RWPE1 (cell line): ENCODE data around the gene UBL7.
A peak's percentile ranks its signal among the peaks of the same experiment; 100 is the strongest.

Experiments used
- CTCF ChIA-PET: fragments of 350-600 bp; sonication (Branson Sonifier 250); formaldehyde crosslinking; extraction: SDS; loops from one replicate; lab custom pipeline; 2021; lab: Yijun Ruan, JAX
- POLR2A ChIA-PET: fragments of 400-600 bp; formaldehyde crosslinking; extraction: SDS; loops from one replicate; lab custom pipeline; 2020; ENCODE audit warnings: antibody characterized with exemption; ENCODE audit not compliant: low non-redundant PET; lab: Yijun Ruan, JAX
- DNase-seq: peaks from one replicate; pipeline ENCODE4 v3.0.0; 2012; ENCODE audit warnings: low spot score
- H3K27ac ChIP-seq: fragments of 450-650 bp; 2 replicates; pipeline ENCODE4 v1.5.1; 2017
- CTCF ChIP-seq: fragments of 450-650 bp; conservative IDR thresholded peaks from 2 replicates; pipeline ENCODE4 v1.5.1; 2017; ENCODE audit warnings: low read depth, mild to moderate bottlenecking

The UBL7 gene

GRCh38 chr15:74500401-74500800 lies 39.4 kb upstream of the UBL7 start:
- no peak for TF ChIP-seq CTCF
- ChIA-PET CTCF (no interaction called here), POLR2A (interaction anchor here (0.7 kb wide), 1 partner anchor 181 kb away, joined by 3 read pairs; no protein-coding TSS in a partner anchor)
- DNase-seq: no peak
- H3K27ac ChIP-seq: no peak overlapping the region

- CTCF ChIA-PET: no interaction called here
- no peak for DNase-seq
- POLR2A ChIA-PET: no interaction called here
Measured at GRCh38 chr15:74499366-74499765, 38.4 kb upstream of the UBL7 start.

GRCh38 chr15:74497584-74497983 lies 36.6 kb upstream of the UBL7 start:
- H3K27ac ChIP-seq: peak overlapping the region; percentile 49
- CTCF ChIA-PET: interaction anchor here (1.1 kb wide), 1 partner anchor 36 kb away, joined by 4 read pairs; the partner anchor contains the start of gene UBL7
- POLR2A ChIA-PET: interaction anchor here (0.7 kb wide), 1 partner anchor 34 kb away, joined by 3 read pairs; no protein-coding TSS in a partner anchor
- peak; percentile 90 for DNase-seq
- TF ChIP-seq CTCF: no peak

More at GRCh38 chr15:74499366-74499765, 38.4 kb upstream of the UBL7 start:
- TF ChIP-seq CTCF: no peak
- H3K27ac ChIP-seq: no peak overlapping the region

- CTCF ChIA-PET: interaction anchor here (0.6 to 1.1 kb wide), 2 partner anchors 36 to 122 kb away, joined by 4 read pairs; partner anchors contain the start of gene UBL7
- H3K27ac ChIP-seq: no peak overlapping the region
- DNase-seq: no peak
Measured at GRCh38 chr15:74496648-74497047, 35.7 kb upstream of the UBL7 start.

GRCh38 chr15:74490339-74490689 lies 29.4 kb upstream of the UBL7 start:
- no peak overlapping the region for H3K27ac ChIP-seq
- DNase-seq: no peak
- no peak for TF ChIP-seq CTCF
- ChIA-PET CTCF (interaction anchor here (0.6 to 1.0 kb wide), 2 partner anchors 13 to 58 kb away, joined by 3 read pairs; no protein-coding TSS in a partner anchor), POLR2A (no interaction called here)

More at GRCh38 chr15:74496648-74497047, 35.7 kb upstream of the UBL7 start:
- POLR2A ChIA-PET: no interaction called here
- no peak for TF ChIP-seq CTCF

GRCh38 chr15:74489518-74490338 lies 28.8 kb upstream of the UBL7 start:
- peak; percentile 80 for TF ChIP-seq CTCF
- peak; percentile 67 for DNase-seq
- ChIA-PET POLR2A (no interaction called here), CTCF (interaction anchor here (0.5 to 0.9 kb wide), 6 partner anchors 11 to 188 kb away, joined by 3 to 5 read pairs (median 4); partner anchors contain the start of genes ARID3B and UBL7)
- no peak overlapping the region for H3K27ac ChIP-seq
